Measurements from ENCODE around the gene PARD3.
A peak's percentile ranks its signal among the peaks of the same experiment; 100 is the strongest.

PARD3 gene

DNA sequence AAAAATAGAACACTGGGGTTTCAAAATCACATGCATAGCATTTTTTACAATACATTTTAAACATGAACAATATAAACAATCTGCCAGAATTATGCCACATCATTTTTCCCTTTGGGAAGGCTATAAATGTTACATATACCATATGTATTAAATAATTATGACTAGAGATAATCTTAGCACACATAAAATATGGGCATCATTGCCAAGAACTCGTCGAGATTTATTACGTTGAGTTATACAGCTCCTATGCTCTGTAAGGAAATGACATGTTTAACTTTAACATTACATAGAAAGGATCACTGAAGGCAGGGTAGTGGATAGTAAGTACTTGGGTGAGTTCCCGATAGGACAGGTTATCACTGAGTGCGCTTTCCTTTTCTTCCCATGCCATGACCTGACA is 267.8 kb downstream of the PARD3 start:
- no peak for DNase-seq (ENCODE audit: extremely low read depth, insufficient read length)
- TF ChIP-seq, protein P1, sequence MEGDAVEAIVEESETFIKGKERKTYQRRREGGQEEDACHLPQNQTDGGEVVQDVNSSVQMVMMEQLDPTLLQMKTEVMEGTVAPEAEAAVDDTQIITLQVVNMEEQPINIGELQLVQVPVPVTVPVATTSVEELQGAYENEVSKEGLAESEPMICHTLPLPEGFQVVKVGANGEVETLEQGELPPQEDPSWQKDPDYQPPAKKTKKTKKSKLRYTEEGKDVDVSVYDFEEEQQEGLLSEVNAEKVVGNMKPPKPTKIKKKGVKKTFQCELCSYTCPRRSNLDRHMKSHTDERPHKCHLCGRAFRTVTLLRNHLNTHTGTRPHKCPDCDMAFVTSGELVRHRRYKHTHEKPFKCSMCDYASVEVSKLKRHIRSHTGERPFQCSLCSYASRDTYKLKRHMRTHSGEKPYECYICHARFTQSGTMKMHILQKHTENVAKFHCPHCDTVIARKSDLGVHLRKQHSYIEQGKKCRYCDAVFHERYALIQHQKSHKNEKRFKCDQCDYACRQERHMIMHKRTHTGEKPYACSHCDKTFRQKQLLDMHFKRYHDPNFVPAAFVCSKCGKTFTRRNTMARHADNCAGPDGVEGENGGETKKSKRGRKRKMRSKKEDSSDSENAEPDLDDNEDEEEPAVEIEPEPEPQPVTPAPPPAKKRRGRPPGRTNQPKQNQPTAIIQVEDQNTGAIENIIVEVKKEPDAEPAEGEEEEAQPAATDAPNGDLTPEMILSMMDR (IDR thresholded peaks at IDR 0.05; ENCODE audit: insufficient read depth, low read length, poor library complexity, severe bottlenecking), result no peak
- Histone ChIP-seq H3K4me3 (replicated peaks; ENCODE audit: low read depth, low read length) (no peak overlapping the region), H3K36me3 (ENCODE audit: control insufficient read depth, insufficient read depth, low read length) (no peaks in the 10 kb centered on the region), H3K27me3 (replicated peaks; ENCODE audit: control insufficient read depth, insufficient read depth, low read length) (no peaks in the 10 kb centered on the region)

GRCh38 chr10:34544400-34544799 is 270.7 kb downstream of the PARD3 start:
- no peaks in the 10 kb centered on the region for H3K36me3 ChIP-seq (ENCODE audit: control insufficient read depth, insufficient read depth, low read length)
- no peak overlapping the region for H3K4me3 ChIP-seq (replicated peaks; ENCODE audit: low read depth, low read length)
- H3K27me3 ChIP-seq (replicated peaks; ENCODE audit: control insufficient read depth, insufficient read depth, low read length), result no peaks in the 10 kb centered on the region
- DNase-seq (ENCODE audit: extremely low read depth, insufficient read length), result no peak
- TF ChIP-seq, protein P1 (IDR thresholded peaks at IDR 0.05; ENCODE audit: insufficient read depth, low read length, poor library complexity, severe bottlenecking), result no peak

DNA sequence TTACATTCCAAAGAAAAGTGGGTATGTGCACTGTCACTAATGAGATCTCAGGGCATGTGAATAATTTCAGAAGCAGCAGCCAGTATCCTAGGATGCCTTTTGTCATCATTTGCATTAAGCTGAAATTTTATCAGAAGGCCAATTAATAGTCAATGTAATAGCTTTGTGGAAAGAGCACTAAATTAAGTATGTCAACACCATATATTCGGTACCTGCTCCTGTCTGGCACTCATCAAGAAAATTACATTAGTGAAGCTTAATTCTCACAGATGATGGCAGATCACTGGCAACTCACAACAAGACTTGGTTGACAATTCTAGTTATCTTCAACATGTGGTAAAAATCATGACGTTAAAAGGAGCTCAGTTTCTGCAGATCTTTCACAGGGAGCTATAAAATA is 271.4 kb downstream of the PARD3 start:
- no peak overlapping the region for H3K4me3 ChIP-seq (replicated peaks; ENCODE audit: low read depth, low read length)
- no peaks in the 10 kb centered on the region for H3K27me3 ChIP-seq (replicated peaks; ENCODE audit: control insufficient read depth, insufficient read depth, low read length)
- no peaks in the 10 kb centered on the region for H3K36me3 ChIP-seq (ENCODE audit: control insufficient read depth, insufficient read depth, low read length)
- DNase-seq (ENCODE audit: extremely low read depth, insufficient read length), result no peak
- TF ChIP-seq, protein P1 (IDR thresholded peaks at IDR 0.05; ENCODE audit: insufficient read depth, low read length, poor library complexity, severe bottlenecking), result no peak

- Histone ChIP-seq H3K36me3 (ENCODE audit: control insufficient read depth, insufficient read depth, low read length) (no peaks in the 10 kb centered on the region), H3K4me3 (replicated peaks; ENCODE audit: low read depth, low read length) (no peak overlapping the region), H3K27me3 (replicated peaks; ENCODE audit: control insufficient read depth, insufficient read depth, low read length) (no peaks in the 10 kb centered on the region)
- DNase-seq (ENCODE audit: extremely low read depth, insufficient read length), result no peak
- TF ChIP-seq, protein P1 (IDR thresholded peaks at IDR 0.05; ENCODE audit: insufficient read depth, low read length, poor library complexity, severe bottlenecking), result no peak
Measured at GRCh38 chr10:34540492-34540891, 274.6 kb downstream of the PARD3 start.

- H3K36me3 ChIP-seq (ENCODE audit: control insufficient read depth, insufficient read depth, low read length), result no peaks in the 10 kb centered on the region
- DNase-seq (ENCODE audit: extremely low read depth, insufficient read length), result peak; percentile 34
- peak overlapping the region; percentile 51 for H3K4me3 ChIP-seq (replicated peaks; ENCODE audit: low read depth, low read length)
- no peaks in the 10 kb centered on the region for H3K27me3 ChIP-seq (replicated peaks; ENCODE audit: control insufficient read depth, insufficient read depth, low read length)
- TF ChIP-seq, protein P1 (IDR thresholded peaks at IDR 0.05; ENCODE audit: insufficient read depth, low read length, poor library complexity, severe bottlenecking), result no peak
Measured at GRCh38 chr10:34539533-34540315, 275.4 kb downstream of the PARD3 start.

Measured in GM06990 (cell line).